Right ventricle myocardium inferior (tissue), 1 donor: ENCODE measurements around the gene RNF44. TPM values are rescaled to one million over a fixed set of nuclear protein-coding genes. Genes with fewer than 3 reads are reported as not detected.
"Not testable (repeated sequence)": the region's sequence is repeated elsewhere in the genome, so short reads cannot be mapped to it uniquely, and the experiment has no call there.

Experiments used
- ATAC-seq: fragments of 200-7000 bp; cut with Tn5 transposase; one replicate; pipeline ENCODE4 v1.9.1; 2020; ENCODE audit warnings: mild to moderate bottlenecking, moderate library complexity
- DNase-seq: peaks from one replicate; pipeline ENCODE4 v3.0.0; 2021; ENCODE audit errors: missing footprints
- intact Hi-C: fragments of 100-400 bp; cut with DNase I; formaldehyde crosslinking; loops from one replicate; pipeline ENCODE4 v1.11.0; 2022
- total RNA-seq: library from RNA; stranded (reverse); fragmentation: NEBNext Ultra II Directional; extraction: Animal tissue kit (Norgen Biotek cat#: 25700); gene quantifications from one replicate; pipeline ENCODE4 v1.2.1, GENCODE V29; 2021
- donor health status: DM: no; HTN: yes; CAD: no; lungs with severe emphysema.

Gene RNF44
- total RNA-seq, 1 donor from 2014 or later: 25.5 TPM

- no peak for ATAC-seq
- no peak for DNase-seq
- intact Hi-C loops: no loop called here
Observed at GRCh38 chr5:176499273-176499672, 37.9 kb downstream of the RNF44 start.

DNA sequence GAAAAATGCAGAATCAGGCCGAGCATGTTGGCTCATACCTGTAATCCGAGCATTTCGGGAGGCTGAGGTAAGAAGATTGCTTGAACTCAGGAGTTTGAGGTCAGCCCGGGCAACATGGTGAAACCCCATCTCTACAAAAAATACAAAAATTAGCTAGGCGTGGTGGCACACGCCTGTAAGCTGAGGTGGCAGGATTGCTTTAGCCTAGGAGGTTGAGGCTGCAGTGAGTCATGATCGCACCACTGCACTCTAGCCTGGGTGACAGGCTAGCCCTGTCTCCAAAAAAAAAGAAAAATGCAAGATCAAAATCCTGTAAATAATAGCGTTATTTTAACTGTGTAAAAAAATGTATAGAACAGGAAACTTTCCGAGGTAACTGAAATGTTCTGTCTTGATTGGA, 39.4 kb downstream of the RNF44 start:
- DNase-seq: no peak
- intact Hi-C loops: no loop called here
- no peak for ATAC-seq

- DNase-seq (no peak), ATAC-seq (no peak)
- intact Hi-C loops: no loop called here
Observed at GRCh38 chr5:176492431-176492830, 44.8 kb downstream of the RNF44 start.

- intact Hi-C loops: no loop called here
- DNase-seq: no peak
- no peak for ATAC-seq
Observed at GRCh38 chr5:176491901-176492300, 45.3 kb downstream of the RNF44 start.

- intact Hi-C loops: no loop called here
- ATAC-seq (no peak), DNase-seq (no peak)
Observed at GRCh38 chr5:176491101-176491502, 46.1 kb downstream of the RNF44 start.

DNA sequence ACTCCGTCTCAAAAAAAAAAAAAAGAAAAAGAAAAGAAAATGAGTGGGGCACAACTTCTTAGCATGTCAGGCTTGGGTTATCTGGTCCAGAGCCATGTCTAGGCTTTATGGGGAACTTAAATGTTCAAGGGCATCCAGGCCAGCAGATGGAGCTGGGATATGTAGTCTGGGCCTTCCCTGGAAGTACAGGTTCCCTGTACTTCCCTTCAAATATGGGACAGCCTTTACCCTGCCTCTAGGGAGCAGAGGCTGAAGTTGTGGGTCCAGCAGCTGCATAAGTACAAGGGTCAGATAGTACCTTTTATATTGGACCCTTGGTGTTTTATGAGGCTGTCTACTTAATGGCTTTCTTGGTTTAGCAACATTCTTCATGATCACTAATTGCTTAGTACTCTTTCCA, 46.9 kb downstream of the RNF44 start:
- intact Hi-C loops: no loop called here
- ATAC-seq (no peak), DNase-seq (no peak)

GRCh38 chr5:176489077-176489476, 48.1 kb downstream of the RNF44 start:
- no peak for ATAC-seq
- DNase-seq: no peak

DNA sequence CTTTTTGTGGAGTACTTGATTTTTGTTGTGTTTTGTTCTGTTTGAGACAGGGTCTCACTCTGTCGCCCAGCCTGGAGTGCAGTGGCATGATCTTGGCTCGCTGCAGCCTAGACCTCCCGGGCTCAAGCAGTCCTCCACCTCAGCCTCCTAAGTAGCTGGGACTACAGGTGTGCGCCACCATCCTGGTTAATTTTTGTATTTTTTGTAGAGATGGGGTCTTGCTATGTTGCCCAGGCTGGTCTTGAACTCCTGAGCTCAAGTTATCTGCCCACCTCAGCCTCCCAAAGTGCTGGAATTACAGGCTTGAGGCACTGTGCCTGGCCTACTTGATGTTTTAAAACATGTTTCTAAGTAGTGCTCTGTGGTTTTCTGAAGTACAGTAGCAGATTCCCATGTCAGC, 50.0 kb downstream of the RNF44 start:
- DNase-seq, ATAC-seq, intact Hi-C loops: not testable (repeated sequence)

More at GRCh38 chr5:176489077-176489476, 48.1 kb downstream of the RNF44 start:
- intact Hi-C loops: no loop called here

DNA sequence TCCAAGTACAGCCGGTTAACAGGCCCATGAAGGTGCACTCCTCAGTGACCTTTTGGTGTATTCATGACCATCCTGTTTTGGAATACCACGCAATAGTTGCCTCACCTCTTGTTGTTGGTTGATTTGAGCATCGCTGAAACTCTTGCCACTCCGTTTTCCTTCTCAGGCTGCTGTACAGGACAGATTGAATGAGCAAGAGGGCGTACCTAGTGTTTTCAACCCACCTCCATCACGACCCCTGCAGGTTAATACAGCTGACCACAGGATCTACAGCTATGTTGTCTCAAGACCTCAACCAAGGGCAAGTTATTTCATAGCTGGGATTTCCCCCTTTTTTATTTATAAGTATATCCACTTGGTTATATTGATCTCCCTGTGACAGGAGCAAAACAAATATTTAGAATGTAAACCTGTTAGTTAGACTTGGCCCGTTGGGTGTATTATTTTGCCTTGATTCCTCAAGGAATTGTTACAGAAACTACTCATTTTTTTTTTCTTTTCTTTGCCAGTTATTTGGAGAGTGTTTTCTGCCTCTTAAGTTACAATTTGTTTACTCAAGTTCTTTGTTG, 50.9 kb downstream of the RNF44 start:
- intact Hi-C loops: no loop called here
- ATAC-seq (no peak), DNase-seq (no peak)

- DNase-seq: no peak
- intact Hi-C loops: no loop called here
- ATAC-seq: no peak
Observed at GRCh38 chr5:176485176-176485575, 52.0 kb downstream of the RNF44 start.

DNA sequence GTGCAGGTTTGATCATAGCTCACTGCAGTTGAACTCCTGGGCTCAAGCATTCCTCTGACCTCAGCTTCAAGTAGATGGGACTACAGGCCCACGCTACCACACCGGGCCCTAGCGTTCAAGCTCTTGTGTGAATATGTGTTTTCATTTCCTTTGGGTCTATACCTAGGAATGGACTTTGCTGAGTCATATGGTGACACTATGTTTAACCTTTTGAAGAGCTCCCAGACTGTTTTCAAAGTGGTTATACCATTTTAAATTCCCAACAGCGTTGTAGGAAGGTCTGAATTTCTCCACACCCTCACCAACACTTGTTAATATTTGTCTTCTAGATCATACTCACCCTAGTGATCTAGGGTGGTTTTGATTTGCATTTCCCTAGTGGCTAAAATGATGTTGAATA, 55.5 kb downstream of the RNF44 start:
- intact Hi-C loops: no loop called here
- no peak for DNase-seq
- no peak for ATAC-seq

Other genes with a start within 250 kb of the RNF44 start
- gene KIAA1191, start 175.6 kb downstream of the RNF44 start, total RNA-seq: 76.0 TPM
- gene ARL10, start 171.9 kb downstream of the RNF44 start, total RNA-seq: 5.4 TPM
- gene NOP16, start 148.8 kb downstream of the RNF44 start, total RNA-seq: 22.6 TPM
- gene HIGD2A, start 148.7 kb downstream of the RNF44 start, total RNA-seq: 218 TPM
- gene CLTB, start 120.9 kb downstream of the RNF44 start, total RNA-seq: 217 TPM
- 15.7 TPM for gene FAF2, start 89.0 kb downstream of the RNF44 start, total RNA-seq
- 0.19 TPM for gene CDHR2, start 11.9 kb upstream of the RNF44 start, total RNA-seq
- gene GPRIN1, start 72.8 kb upstream of the RNF44 start, total RNA-seq: 0.41 TPM
- not detected for gene SNCB, start 93.1 kb upstream of the RNF44 start, total RNA-seq
- gene EIF4E1B, start 93.3 kb upstream of the RNF44 start, total RNA-seq: not detected
- 30.0 TPM for gene TSPAN17, start 110.1 kb upstream of the RNF44 start, total RNA-seq